Measurements from ENCODE around the gene HOXB4. TPM values are rescaled to one million over a fixed set of nuclear protein-coding genes. Genes with fewer than 3 reads are reported as not detected.

HOXB4 gene
- total RNA-seq, 1 experiment from 2014 or later = 11.3 TPM

DNA sequence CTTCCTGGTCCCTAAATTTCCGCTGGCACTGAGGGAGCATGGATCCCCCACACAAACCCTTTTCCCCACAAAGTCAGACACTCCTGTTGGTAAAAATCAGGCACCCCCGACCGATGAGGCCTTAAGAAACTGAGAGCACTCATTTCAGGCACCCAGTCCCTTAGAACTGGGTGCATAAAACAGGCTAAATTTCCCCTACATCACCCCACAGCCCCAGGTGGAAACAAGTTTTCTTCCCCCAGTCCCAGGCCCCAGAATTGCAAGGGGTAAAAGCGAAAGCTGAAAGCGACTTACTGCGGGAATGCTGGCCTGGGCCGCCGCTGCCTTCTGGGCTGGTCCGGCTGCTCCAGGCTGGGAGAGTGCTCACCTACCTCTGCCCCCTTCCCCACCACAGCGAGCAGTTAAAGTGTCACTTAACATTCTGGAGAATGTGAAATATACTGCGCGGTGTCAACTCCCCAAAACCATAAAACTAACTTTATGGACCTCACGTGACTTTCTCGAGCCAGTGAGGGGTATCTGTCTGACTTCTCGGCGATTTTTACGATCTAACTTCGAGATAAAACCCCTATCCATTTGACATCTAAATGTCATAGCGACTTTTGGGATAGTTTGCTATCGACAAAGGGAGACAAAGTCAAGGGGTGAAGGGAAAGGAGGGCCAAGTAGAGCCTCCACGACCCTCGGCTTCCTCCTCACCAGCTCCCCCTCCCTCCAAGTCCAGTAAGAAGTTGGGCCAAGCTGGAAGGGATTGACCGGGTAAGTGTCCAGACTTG lies 11.9 kb upstream of the HOXB4 start, which contains the start of gene HOXB3:
Gene HOXB3 (minus strand): TSS at position 411 of the 776 bp plus-strand sequence. CDS start 37,767 bp downstream, outside the sequence.
- 0 out of 2 replicates have a peak, but pooled peaks have one; percentile 3 for TF ChIP-seq POLR2AphosphoS5 (IDR thresholded peaks at IDR 0.05; ENCODE audit: low read depth, low read length)
- TF ChIP-seq TCF7L2 (IDR thresholded peaks at IDR 0.05; ENCODE audit: borderline replicate concordance, extremely low read depth, insufficient read depth, insufficient read length) = no peak
- TF ChIP-seq, protein P1, sequence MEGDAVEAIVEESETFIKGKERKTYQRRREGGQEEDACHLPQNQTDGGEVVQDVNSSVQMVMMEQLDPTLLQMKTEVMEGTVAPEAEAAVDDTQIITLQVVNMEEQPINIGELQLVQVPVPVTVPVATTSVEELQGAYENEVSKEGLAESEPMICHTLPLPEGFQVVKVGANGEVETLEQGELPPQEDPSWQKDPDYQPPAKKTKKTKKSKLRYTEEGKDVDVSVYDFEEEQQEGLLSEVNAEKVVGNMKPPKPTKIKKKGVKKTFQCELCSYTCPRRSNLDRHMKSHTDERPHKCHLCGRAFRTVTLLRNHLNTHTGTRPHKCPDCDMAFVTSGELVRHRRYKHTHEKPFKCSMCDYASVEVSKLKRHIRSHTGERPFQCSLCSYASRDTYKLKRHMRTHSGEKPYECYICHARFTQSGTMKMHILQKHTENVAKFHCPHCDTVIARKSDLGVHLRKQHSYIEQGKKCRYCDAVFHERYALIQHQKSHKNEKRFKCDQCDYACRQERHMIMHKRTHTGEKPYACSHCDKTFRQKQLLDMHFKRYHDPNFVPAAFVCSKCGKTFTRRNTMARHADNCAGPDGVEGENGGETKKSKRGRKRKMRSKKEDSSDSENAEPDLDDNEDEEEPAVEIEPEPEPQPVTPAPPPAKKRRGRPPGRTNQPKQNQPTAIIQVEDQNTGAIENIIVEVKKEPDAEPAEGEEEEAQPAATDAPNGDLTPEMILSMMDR (IDR thresholded peaks at IDR 0.05 in 2 of 3, conservative IDR thresholded peaks at IDR 0.05 in 1 of 3; ENCODE audit: borderline replicate concordance in 1 of 3, insufficient read depth in 1 of 3, low read depth in 2 of 3, low read length in 2 of 3) = no peak
- TF ChIP-seq RAD21 (IDR thresholded peaks at IDR 0.05; ENCODE audit: low read depth) = no peak
- no peak for TF ChIP-seq EZH2phosphoT487 (IDR thresholded peaks at IDR 0.05; ENCODE audit: borderline replicate concordance)
- TF ChIP-seq, protein P2, sequence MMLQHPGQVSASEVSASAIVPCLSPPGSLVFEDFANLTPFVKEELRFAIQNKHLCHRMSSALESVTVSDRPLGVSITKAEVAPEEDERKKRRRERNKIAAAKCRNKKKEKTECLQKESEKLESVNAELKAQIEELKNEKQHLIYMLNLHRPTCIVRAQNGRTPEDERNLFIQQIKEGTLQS (IDR thresholded peaks at IDR 0.05) = no peak
- no peak for TF ChIP-seq JUND (IDR thresholded peaks at IDR 0.05)
- Histone ChIP-seq H3K36me3 (ENCODE audit: control insufficient read depth in 1 of 2, insufficient read depth in 2 of 2, low read length in 2 of 2) (peaks cover 3 to 12% of the 10 kb centered on the region in 2 experiments; a peak in 3 of 4 replicates), H3K27ac (ENCODE audit: low read depth, low read length) (0 out of 2 replicates have a peak within 1 kb of the TSS, but pooled peaks have one; percentile 91), H2AFZ (ENCODE audit: low read depth, low read length, poor library complexity, severe bottlenecking) (no peak within 1 kb of the TSS), H3K9me2 (ENCODE audit: insufficient read depth) (no peaks in the 10 kb centered on the region), H3K9ac (ENCODE audit: low read length) (no peak within 1 kb of the TSS), H3K4me2 (ENCODE audit: low read length) (no peak within 1 kb of the TSS), H3K27me3 (ENCODE audit: insufficient read depth, low read length) (no peaks in the 10 kb centered on the region), H4K20me1 (ENCODE audit: insufficient read depth) (no peaks in the 10 kb centered on the region), H3K4me3 (replicated peaks in 1 of 2; ENCODE audit: low read depth in 1 of 2, low read length in 2 of 2) (no peak within 1 kb of the TSS), H3K9me3 (ENCODE audit: control insufficient read depth in 1 of 2, insufficient read depth in 1 of 2, low read depth in 1 of 2, low read length in 2 of 2) (no peaks in the 10 kb centered on the region), H3K4me1 (ENCODE audit: control insufficient read depth in 1 of 2, insufficient read depth in 2 of 2, low read length in 2 of 2) (peaks cover 11 to 44% of the 10 kb centered on the region in 2 experiments; a peak in 3 of 4 replicates), H3K79me2 (ENCODE audit: insufficient read depth, low read length) (peaks cover 56% of the 10 kb centered on the region)
- intact Hi-C loops (cut with micrococcal nuclease) = no loop called here
- BruUV-seq (replicated peaks) = no TSS peak
- ATAC-seq (no peak), DNase-seq (ENCODE audit: low read depth, low spot score) (no peak)
- POLR2A ChIA-PET = interaction anchor here (0.7 to 0.8 kb wide), 3 partner anchors 20 to 489 kb away, joined by 3 to 4 read pairs (median 3); partner anchors contain the start of gene CBX1
- RAD21 ChIA-PET (ENCODE audit: low non-redundant PET in 1 of 2, low total read pairs in 2 of 2, uncharacterized antibody in 2 of 2, unreplicated experiment in 2 of 2) = interaction anchor here (0.9 to 1.0 kb wide), 2 partner anchors 28 to 331 kb away, joined by 3 to 4 read pairs; no protein-coding TSS in a partner anchor
- CTCF ChIA-PET = interaction anchor here (0.6 to 1.6 kb wide), 2 partner anchors 98 to 328 kb away, joined by 3 to 4 read pairs; no protein-coding TSS in a partner anchor
